ENCODE data around the gene MRPL38. TPM values are rescaled to one million over a fixed set of nuclear protein-coding genes. Genes with fewer than 3 reads are reported as not detected.

MRPL38 gene
- polyA plus RNA-seq, 3 donors = 43.1 to 74.8 (median 48.1) TPM

GRCh38 chr17:75922173-75922961 is 17.7 kb upstream of the MRPL38 start:
- WGBS, 3 donors = 85 to 95% (median 88%) methylated on average over 18 of the region's 18 CpGs
- H3K27ac ChIP-seq (ENCODE audit: low read depth, low read length) = no peak overlapping the region

GRCh38 chr17:75921596-75921995 is 16.9 kb upstream of the MRPL38 start:
- no peak overlapping the region for H3K27ac ChIP-seq (ENCODE audit: low read depth, low read length)
- 95 to 98% (median 95%) methylated on average over 15 of the region's 15 CpGs for WGBS, 3 donors

- H3K27ac ChIP-seq (ENCODE audit: low read depth, low read length) = no peak overlapping the region
- 76 to 83% (median 79%) methylated on average over 11 of the region's 11 CpGs for WGBS, 3 donors
These were observed 15.4 kb upstream of the MRPL38 start for GRCh38 chr17:75920045-75920560.

GRCh38 chr17:75919611-75920010 is 14.9 kb upstream of the MRPL38 start:
- 92 to 94% (median 93%) methylated on average over 22 of the region's 22 CpGs for WGBS, 3 donors
- H3K27ac ChIP-seq (ENCODE audit: low read depth, low read length) = no peak overlapping the region

- WGBS, 3 donors = 92 to 96% (median 94%) methylated on average over 30 to 31 of the region's 31 CpGs
- no peak overlapping the region for H3K27ac ChIP-seq (ENCODE audit: low read depth, low read length)
These were observed 13.3 kb upstream of the MRPL38 start for GRCh38 chr17:75917917-75918445.

- H3K27ac ChIP-seq (ENCODE audit: low read depth, low read length) = no peak overlapping the region
- 81 to 88% (median 83%) methylated on average over 18 to 23 of the region's 23 CpGs for WGBS, 3 donors
These were observed 12.6 kb upstream of the MRPL38 start for GRCh38 chr17:75917141-75917916.

- no peak overlapping the region for H3K27ac ChIP-seq (ENCODE audit: low read depth, low read length)
- 86 to 91% (median 87%) methylated on average over 8 of the region's 8 CpGs for WGBS, 3 donors
These were observed 10.6 kb upstream of the MRPL38 start for GRCh38 chr17:75915268-75915667.

- 95 to 96% (median 96%) methylated on average over 28 to 34 of the region's 34 CpGs for WGBS, 3 donors
- H3K27ac ChIP-seq (ENCODE audit: low read depth, low read length) = no peak overlapping the region
These were observed 10.1 kb upstream of the MRPL38 start for GRCh38 chr17:75914643-75915267.

GRCh38 chr17:75913537-75914210 is 9.0 kb upstream of the MRPL38 start:
- 92 to 95% (median 93%) methylated on average over 30 to 32 of the region's 32 CpGs for WGBS, 3 donors
- no peak overlapping the region for H3K27ac ChIP-seq (ENCODE audit: low read depth, low read length)

- no peak overlapping the region for H3K27ac ChIP-seq (ENCODE audit: low read depth, low read length)
- WGBS, 3 donors = 78% methylated on average over 6 of the region's 6 CpGs
These were observed 6.0 kb upstream of the MRPL38 start for GRCh38 chr17:75910699-75911098.

GRCh38 chr17:75909812-75910274 is 5.2 kb upstream of the MRPL38 start:
- 63 to 75% (median 70%) methylated on average over 11 of the region's 11 CpGs for WGBS, 3 donors
- no peak overlapping the region for H3K27ac ChIP-seq (ENCODE audit: low read depth, low read length)

GRCh38 chr17:75909051-75909811 is 4.5 kb upstream of the MRPL38 start:
- 66 to 87% (median 79%) methylated on average over 14 of the region's 14 CpGs for WGBS, 3 donors
- no peak overlapping the region for H3K27ac ChIP-seq (ENCODE audit: low read depth, low read length)

GRCh38 chr17:75908201-75908600 is 3.5 kb upstream of the MRPL38 start:
- WGBS, 3 donors = 67 to 75% (median 68%) methylated on average over 6 of the region's 6 CpGs
- H3K27ac ChIP-seq (ENCODE audit: low read depth, low read length) = no peak overlapping the region

GRCh38 chr17:75906143-75906884 is 1.6 kb upstream of the MRPL38 start:
- no peak overlapping the region for H3K27ac ChIP-seq (ENCODE audit: low read depth, low read length)
- 83 to 89% (median 84%) methylated on average over 10 of the region's 10 CpGs for WGBS, 3 donors

- 94 to 96% (median 95%) methylated on average over 6 of the region's 6 CpGs for WGBS, 3 donors
- H3K27ac ChIP-seq (ENCODE audit: low read depth, low read length) = no peak overlapping the region
These were observed 2.3 kb downstream of the MRPL38 start for GRCh38 chr17:75902406-75902805.

- no peak overlapping the region for H3K27ac ChIP-seq (ENCODE audit: low read depth, low read length)
- 89 to 92% (median 90%) methylated on average over 18 of the region's 18 CpGs for WGBS, 3 donors
These were observed 3.0 kb downstream of the MRPL38 start for GRCh38 chr17:75901727-75902126.

Measured in adipose tissue (tissue), 3 donors.